ELR (cell line): ENCODE results near the gene ARRB1.
A peak's percentile ranks its signal among the peaks of the same experiment; 100 is the strongest.
"Not testable (repeated sequence)": the region's sequence is repeated elsewhere in the genome, so short reads cannot be mapped to it uniquely, and the experiment has no call there.

ENCODE experiments used
- DNase-seq: peaks from one replicate; pipeline ENCODE4 v3.0.0-alpha.2; 2015; ENCODE audit warnings: low read depth

ARRB1 gene

GRCh38 chr11:75351541-75351790, at the start of gene ARRB1:
ARRB1 (minus strand) TSS chr11:75351661; CDS start chr11:75351607, 54 bp downstream.
- peak; percentile 46 for DNase-seq

GRCh38 chr11:75400146-75400865, 48.8 kb upstream of the ARRB1 start:
- DNase-seq = peak; percentile 45

- DNase-seq = peak; percentile 94
Observed at GRCh38 chr11:75399344-75400145, 48.1 kb upstream of the ARRB1 start, which contains the start of gene RPS3. RPS3 (plus strand) TSS chr11:75399518; CDS start chr11:75399548, 30 bp downstream.

DNA sequence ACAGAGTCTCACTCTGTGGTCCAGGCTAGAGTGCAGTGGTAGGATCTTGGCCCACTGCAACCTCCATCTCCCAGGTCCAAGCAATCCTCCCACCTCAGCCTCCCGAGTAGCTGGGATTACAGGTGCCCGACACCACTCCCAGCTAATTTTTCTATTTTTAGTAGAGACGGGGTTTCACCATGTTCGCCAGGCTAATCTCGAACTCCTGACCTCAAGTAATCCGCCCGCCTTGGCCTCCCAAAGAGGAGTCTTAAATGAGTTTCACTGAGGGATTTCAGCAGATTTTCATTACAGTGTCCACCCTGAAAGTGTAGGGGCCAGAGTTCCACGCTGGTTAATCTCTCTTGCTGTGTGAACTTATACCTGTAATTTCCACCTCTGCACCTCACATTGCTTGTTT, 47.4 kb upstream of the ARRB1 start:
- DNase-seq = no peak

DNA sequence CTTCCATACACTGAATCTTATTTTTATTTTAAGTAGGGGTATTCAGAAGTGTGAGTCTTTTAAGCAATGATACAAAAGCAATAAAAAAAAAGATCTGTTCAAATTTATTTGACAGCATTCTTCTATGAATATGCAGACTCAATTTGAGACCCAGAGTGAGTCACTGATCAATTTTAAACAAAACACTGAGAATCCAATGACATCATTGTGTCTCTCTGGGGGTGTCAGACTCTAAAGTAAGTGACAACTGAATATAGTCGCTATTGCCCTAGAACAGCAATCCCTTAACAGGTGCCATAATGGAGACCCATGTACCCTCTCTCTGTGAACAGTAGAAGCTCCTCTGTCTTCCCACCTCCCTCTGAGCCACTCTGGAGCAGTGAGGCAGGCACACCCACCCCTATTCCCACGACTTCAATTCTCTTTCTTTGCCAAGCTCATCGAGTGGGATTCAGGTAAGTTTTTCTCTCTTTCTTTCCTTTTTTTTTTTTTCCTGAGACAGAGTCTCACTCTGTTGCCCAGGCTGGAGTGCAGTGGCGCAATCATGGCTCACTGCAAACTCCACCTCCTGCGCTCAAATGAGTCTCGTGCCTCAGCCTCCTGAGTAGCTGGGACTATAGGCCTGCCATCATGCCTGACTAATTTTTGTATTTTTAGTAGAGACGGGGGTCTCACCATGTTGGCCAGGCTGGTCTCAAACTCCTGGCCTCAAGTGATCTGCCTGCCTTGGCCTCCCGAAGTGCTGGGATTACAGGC, 42.8 kb upstream of the ARRB1 start:
- DNase-seq = no peak

GRCh38 chr11:75389925-75390324, 38.5 kb upstream of the ARRB1 start:
- no peak for DNase-seq

- DNase-seq = no peak
Observed at GRCh38 chr11:75389276-75389605, 37.8 kb upstream of the ARRB1 start.

DNA sequence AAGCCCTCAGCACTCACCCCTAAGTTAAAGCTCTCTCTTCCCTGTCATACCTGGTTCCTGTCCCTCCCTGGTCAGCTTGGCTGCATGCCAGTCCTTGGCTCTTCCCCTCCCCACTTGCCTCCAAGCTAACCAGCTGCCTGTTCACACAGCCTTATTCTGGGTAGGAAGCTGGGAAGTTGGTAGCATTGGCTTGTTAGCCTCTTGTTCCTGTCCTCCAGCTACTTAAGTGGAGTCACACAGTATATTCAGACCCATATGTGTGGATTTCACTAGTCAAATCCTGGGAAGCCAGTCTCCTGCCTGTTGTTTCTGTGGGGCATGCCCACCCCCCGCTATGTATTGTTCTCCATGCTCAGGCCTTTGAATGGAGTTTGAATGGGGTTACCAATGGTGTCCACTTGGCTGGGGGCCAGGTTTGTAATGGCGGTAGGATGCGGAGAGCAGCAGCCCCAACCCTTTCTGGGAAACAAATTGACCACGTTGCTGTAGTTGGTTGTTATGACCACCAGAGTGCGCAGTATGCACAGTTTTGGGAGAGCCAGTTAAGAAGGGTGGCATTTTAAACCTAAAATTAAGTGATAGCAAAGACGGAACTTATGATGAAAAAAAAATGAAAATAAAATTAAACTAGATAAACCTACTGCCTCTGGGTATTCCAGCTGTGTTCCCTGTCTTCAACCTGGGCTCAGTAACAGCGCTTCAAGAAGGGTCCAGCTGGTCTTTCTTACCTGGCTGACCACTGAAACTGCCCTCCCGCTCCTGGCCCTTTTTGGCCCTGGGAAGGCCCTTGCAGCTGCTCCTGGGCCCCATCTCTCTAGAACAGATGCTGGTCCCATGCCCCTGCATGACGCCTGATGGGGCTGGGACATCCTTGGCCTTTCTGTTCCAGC, 37.2 kb upstream of the ARRB1 start:
- peak; percentile 80 for DNase-seq

GRCh38 chr11:75387736-75388294, 36.4 kb upstream of the ARRB1 start:
- no peak for DNase-seq

- no peak for DNase-seq
Observed at GRCh38 chr11:75386942-75387630, 35.6 kb upstream of the ARRB1 start.

GRCh38 chr11:75384438-75385080, 33.1 kb upstream of the ARRB1 start:
- DNase-seq = peak; percentile 74

- no peak for DNase-seq
Observed at GRCh38 chr11:75383246-75383645, 31.8 kb upstream of the ARRB1 start.

- DNase-seq = no peak
Observed at GRCh38 chr11:75380716-75381420, 29.4 kb upstream of the ARRB1 start.

GRCh38 chr11:75380245-75380644, 28.8 kb upstream of the ARRB1 start:
- no peak for DNase-seq

DNA sequence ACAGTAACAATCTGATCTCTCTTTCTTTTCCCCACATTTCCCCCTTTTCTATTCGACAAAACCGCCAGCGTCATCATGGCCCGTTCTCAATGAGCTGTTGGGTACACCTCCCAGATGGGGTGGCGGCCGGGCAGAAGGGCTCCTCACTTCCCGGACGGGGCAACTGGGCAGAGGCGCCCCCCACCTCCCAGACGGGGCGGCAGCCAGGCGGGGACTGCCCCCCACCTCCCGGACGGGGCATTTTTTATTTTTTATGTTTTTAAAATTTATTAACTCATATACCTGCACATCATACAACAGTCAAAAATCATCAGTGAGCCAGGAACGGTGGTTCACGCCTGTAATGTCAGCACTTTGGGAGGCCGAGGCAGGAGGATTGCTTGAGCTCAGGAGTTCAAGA, 27.3 kb upstream of the ARRB1 start:
- DNase-seq = not testable (repeated sequence)

GRCh38 chr11:75376175-75376574, 24.7 kb upstream of the ARRB1 start:
- no peak for DNase-seq

DNA sequence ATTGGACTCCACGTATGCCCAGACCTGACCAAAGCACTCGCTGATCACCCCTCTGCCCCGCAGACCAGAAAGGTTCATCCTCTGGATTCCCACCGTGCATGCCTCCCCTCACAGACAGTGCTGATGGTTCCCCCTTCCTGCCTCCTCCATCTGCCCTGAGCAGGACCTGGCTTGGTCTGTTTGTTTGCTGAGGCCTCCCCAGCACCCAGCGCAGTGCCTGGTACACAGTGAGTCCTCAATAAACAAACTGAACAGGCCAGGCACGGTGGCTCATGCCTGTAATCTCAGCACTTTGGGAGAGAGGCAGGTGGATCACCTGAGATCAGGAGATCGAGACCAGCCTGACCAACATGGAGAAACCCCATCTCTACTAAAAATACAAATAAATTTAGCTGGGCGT, 24.2 kb upstream of the ARRB1 start:
- no peak for DNase-seq

DNA sequence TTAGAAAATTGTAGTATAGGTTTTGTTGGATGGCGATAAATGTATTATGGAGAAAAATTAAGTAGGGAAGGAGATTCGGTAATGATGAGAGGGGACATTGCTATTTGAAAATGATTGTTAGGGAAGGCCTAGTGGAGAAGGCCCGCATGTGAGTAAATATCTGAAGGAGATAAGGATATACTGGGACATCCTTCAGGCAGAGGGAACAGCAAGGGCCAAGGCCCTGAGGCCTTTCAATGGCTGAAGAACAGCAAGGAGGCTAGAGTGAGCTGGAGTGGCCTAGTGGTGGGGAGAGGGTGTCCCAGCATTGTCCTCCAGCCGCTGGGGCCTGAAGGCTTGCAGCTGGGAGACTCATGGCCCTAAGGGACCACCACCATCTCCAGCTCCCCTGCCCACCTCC, 23.2 kb upstream of the ARRB1 start:
- DNase-seq = no peak

- no peak for DNase-seq
Observed at GRCh38 chr11:75373201-75373600, 21.7 kb upstream of the ARRB1 start.
